ENCODE results near the gene NPFFR1.

The NPFFR1 gene

GRCh38 chr10:70315815-70316214 is 32.0 kb upstream of the NPFFR1 start:
- DNase-seq (ENCODE audit: low read depth, low spot score) = no peak
- H3K27ac ChIP-seq = no peak overlapping the region

- no peak for DNase-seq (ENCODE audit: low read depth, low spot score)
- H3K27ac ChIP-seq = no peak overlapping the region
These were observed 31.5 kb upstream of the NPFFR1 start for GRCh38 chr10:70315276-70315675.

- no peak overlapping the region for H3K27ac ChIP-seq
- DNase-seq (ENCODE audit: low read depth, low spot score) = no peak
These were observed 29.2 kb upstream of the NPFFR1 start for GRCh38 chr10:70312972-70313371.

DNA sequence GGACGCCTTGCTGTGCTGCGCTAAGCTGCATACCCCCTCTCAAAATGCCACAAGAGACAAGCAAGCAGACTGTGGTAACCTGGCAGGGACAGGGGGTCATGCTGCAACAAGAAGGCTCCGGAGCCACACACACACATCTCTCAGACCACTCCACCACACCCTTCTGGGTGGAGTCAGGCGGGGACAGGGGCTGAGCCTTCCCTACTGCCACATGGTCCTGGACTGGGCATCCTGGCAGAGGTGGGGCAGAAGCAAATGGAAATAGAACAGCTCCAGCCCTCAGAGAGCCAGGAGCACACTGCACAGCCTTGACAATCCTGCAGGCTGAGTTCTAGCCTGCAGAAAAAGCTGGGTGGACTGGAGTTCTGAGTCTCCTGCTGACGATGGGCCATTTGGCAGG is 28.4 kb upstream of the NPFFR1 start:
- no peak for DNase-seq (ENCODE audit: low read depth, low spot score)
- H3K27ac ChIP-seq = no peak overlapping the region

- DNase-seq (ENCODE audit: low read depth, low spot score) = no peak
- no peak overlapping the region for H3K27ac ChIP-seq
These were observed 27.9 kb upstream of the NPFFR1 start for GRCh38 chr10:70311698-70312097.

- H3K27ac ChIP-seq = no peak overlapping the region
- no peak for DNase-seq (ENCODE audit: low read depth, low spot score)
These were observed 25.9 kb upstream of the NPFFR1 start for GRCh38 chr10:70309661-70310060.

DNA sequence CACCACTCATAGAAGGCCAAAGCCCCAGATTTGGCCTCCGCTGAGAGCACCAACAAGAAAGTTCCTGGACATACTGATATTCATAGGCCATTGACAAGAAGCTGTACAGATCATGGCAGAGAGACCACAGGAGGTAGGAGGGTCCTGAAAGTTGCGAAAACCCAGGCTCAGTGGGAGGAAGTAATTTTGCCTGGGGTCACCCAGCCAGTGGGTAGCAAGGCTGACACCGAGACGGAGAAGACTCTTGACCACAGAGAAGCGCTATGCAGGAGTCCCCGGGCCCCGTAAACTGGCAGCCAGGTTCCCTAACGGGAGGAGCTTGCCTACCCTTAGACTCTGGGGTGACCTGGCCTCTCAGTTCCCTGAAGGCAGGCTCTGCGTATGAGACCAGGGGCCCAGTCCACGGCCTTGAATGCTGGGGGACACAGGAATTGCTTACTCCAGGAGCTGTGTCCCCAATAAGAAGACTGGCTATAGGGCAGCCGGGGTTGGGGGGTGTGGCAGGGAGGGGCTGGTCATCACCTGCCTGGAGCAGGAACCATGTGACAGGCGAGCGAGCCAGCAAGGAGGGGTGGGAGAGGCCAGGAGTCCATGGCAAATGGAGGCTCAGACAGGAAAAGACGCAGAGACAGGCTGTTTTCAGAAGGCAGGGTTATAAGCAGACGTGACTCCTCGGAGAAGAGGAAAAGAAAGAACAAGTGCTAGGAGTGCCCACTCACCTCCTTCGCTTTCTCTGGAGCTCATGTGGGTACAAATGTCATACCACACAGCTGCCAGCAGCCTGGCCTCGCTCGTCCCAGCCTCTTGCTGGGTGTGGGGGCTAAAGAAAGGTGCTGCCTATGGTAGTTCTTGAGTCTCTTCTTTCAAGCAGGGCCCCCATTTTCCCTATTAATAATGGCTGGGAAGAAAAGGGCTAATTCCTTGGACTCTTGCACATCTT is 24.6 kb upstream of the NPFFR1 start:
- H3K27ac ChIP-seq = no peak overlapping the region
- DNase-seq (ENCODE audit: low read depth, low spot score) = no peak

DNA sequence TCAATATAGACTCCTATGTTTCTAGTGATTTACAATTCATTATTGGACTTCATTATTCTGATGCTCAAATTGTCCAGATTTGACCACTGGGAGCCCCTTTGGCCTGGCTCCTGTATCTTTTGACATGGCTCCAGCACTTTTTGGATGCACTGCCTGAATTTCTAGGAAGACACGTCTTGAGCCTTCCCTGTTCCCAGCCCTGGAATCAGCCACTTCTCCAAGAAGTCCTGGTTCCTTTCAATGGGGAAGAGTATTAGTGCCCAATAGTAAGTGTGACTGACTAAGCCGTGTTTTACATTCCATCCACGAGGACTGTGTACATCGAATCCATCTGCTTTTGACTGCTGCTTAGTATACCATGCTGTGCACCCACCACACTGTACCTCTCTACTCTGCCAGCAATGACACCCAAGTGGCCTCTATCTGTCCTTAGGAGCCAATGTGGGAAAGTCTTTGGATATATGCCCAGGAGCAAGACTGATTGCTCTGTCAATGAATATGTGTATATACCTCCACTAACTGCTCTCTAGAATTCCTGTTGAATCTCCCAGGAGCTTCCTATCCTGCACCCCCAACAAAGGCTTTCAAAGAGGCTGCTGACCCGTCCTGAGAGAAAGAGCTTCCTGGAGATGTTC is 23.2 kb upstream of the NPFFR1 start:
- H3K27ac ChIP-seq = no peak overlapping the region
- no peak for DNase-seq (ENCODE audit: low read depth, low spot score)

GRCh38 chr10:70306181-70306705 is 22.4 kb upstream of the NPFFR1 start:
- no peak overlapping the region for H3K27ac ChIP-seq
- DNase-seq (ENCODE audit: low read depth, low spot score) = no peak

- no peak for DNase-seq (ENCODE audit: low read depth, low spot score)
- no peak overlapping the region for H3K27ac ChIP-seq
These were observed 19.9 kb upstream of the NPFFR1 start for GRCh38 chr10:70303730-70304129.

- no peak for DNase-seq (ENCODE audit: low read depth, low spot score)
- H3K27ac ChIP-seq = no peak overlapping the region
These were observed 18.5 kb upstream of the NPFFR1 start for GRCh38 chr10:70302292-70302691.

DNA sequence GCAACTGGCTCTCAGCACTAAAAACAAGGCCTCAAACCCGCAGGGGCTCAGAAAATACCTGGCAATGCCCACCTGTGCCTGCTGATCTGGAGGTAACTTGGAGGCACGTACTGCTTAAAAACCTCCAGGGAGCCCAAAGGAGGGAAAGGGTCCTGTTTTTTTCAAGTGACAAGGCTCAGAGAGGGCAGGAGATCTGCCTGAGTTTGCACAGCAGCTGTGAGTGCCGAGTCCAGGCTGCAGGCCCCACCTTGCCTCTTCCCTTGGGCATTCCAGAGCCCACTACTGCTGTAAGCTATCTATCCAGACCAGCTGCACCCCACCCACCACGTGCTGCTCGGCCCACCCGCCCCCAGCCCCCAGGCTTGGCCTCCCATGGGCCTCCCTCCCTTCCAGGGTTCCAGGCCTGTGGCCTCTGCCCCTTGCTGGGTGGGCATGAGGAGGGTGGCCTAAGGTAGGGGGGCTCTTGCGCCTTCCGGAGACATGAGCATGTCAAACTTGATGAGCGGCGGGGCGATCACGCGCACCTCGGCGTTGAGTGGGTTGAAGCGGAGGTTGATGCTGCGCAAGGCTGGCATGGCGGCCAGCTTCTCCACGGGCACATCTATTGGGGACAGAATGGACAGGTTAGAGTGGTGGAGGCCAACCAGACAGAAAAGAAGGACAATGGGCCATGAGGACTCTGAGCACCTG is 17.2 kb upstream of the NPFFR1 start:
- DNase-seq (ENCODE audit: low read depth, low spot score) = no peak

DNA sequence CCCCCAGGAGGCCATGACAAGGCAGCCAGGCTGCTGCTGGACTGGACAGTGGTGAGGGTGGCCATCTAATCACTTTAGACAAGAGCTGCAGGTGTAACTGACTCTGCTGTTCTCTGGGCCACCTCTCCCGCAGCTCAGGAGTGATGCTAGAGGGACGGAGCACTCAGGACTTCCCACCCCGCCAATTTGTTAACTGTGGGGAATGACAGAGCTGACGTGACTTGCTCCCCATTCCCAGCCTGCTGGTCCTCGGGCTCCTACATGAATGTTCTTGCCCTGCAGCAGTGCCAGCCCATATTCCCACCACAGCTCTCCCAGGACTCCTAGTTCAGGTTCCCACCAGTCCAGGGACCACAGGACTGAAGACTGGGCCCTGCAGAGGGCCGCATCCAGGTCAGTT is 16.7 kb upstream of the NPFFR1 start:
- no peak overlapping the region for H3K27ac ChIP-seq
- no peak for DNase-seq (ENCODE audit: low read depth, low spot score)

More for the DNA sequence above, 17.2 kb upstream of the NPFFR1 start:
- no peak overlapping the region for H3K27ac ChIP-seq

DNA sequence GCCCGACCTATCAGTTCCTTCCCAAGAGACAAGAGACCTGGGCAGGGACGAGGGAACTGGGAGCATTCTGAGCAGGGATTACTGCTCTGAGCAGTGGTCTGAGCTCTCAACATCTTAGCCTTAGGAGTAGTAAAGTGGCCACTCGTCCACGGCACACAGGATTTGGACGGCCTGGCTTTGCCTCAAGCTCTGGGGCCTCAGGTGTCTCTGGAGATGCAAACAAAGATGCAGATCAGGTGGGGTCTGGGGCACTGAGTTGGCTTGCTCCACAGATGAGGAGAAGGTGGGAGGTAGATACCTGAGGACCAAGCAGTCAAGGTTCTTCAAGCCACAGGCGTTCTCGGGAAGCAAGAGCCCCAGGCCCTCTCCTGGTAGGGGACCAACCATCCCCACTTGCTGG is 16.1 kb upstream of the NPFFR1 start:
- DNase-seq (ENCODE audit: low read depth, low spot score) = no peak
- H3K27ac ChIP-seq = no peak overlapping the region

- DNase-seq (ENCODE audit: low read depth, low spot score) = no peak
- no peak overlapping the region for H3K27ac ChIP-seq
These were observed 14.6 kb upstream of the NPFFR1 start for GRCh38 chr10:70298393-70298792.

GRCh38 chr10:70297224-70297623 is 13.4 kb upstream of the NPFFR1 start:
- H3K27ac ChIP-seq = no peak overlapping the region
- no peak for DNase-seq (ENCODE audit: low read depth, low spot score)

DNA sequence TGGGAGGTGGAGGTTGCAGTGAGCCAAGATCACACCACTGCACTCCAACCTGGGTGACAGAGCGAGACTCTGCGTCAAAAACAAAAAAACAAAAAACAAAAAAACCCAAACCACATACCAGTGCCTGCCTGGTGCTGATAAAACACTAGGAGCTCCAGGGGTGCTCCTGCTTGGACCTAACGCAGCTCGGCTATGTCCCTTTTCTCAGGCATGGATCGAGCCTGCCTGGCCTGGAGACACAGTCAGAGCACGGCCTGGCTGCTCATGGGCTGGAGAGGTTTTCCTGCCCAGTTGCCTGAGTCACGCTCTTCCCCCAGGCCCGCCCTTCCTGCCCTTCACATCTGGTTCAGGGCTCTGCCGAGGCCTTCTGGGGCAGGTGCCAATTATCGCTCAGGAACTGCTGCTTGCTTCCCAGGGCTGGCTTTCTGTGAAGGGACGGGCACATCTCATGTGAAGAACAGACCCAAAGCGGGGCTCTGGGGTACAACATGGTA is 12.6 kb upstream of the NPFFR1 start:
- DNase-seq (ENCODE audit: low read depth, low spot score) = peak; percentile 31
- H3K27ac ChIP-seq = peak overlapping the region; percentile 37

- H3K27ac ChIP-seq = peak overlapping the region; percentile 37
- no peak for DNase-seq (ENCODE audit: low read depth, low spot score)
These were observed 12.1 kb upstream of the NPFFR1 start for GRCh38 chr10:70295926-70296325.

DNA sequence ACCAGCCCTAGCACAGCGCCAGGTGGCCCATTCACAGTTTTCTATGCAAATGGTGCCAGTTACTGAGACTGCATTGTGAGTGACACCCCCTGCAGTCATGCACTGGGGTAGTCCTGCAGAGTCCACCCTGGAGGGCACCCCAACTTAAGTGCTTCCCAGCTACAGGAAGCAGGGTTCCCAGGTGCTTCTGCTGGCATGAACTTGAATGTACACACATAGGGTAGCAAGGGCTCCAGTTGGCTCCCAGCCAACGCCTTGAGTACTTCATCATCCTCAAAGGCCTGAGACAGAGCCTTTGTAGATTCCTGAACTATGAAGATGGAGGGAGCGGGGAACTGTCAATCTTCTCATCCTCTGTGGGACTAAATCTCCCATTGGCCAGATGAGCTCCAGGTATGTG is 11.5 kb upstream of the NPFFR1 start:
- H3K27ac ChIP-seq = no peak overlapping the region
- DNase-seq (ENCODE audit: low read depth, low spot score) = no peak

DNA sequence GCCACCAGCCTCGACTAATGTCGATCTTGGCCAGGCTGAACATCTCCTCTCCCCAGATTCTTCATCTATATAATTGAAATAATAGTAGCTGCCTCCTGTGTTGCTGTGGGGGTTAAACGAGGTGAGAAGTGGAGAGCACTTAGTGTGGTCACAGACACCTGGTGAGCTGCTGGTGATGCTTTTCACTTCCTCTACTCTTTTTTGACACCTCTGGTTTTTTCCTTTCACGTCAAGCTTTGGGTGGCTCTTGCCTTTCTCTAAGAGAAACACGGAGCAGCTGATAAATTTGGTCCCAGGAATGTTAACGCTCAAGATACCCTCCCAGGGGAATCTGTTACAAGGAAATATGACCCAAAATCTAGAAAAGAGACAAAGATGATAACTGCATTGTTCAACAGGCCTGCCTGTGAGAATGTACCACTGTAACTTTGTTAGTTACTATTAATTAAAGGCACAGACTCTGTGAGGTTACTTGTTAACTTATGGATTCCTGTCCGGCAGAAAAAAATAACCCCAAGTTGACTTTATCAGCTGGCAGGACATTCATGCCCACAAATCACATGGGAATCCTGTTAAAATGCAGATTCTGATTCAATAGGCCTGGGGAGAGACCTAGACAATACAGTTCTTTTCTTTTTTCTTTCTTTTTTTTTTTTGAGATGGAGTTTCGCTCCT is 9.5 kb upstream of the NPFFR1 start:
- no peak overlapping the region for H3K27ac ChIP-seq
- no peak for DNase-seq (ENCODE audit: low read depth, low spot score)
